A673 (cell line): ENCODE data around the gene LMTK2.

Experiments
- EZH2 ChIP-seq: fragments of 200-600 bp; sonication (generic); IDR thresholded peaks from 2 replicates; pipeline ENCODE4 v1.6.1; 2017; ENCODE audit warnings: borderline replicate concordance, low read depth, mild to moderate bottlenecking, mixed read lengths, antibody characterized with exemption, low read length; ENCODE audit not compliant: poor library complexity, severe bottlenecking
- TF ChIP-seq, protein P1 (sequence below): fragments of 300-800, 200-600 bp; sonication (generic); conservative IDR thresholded peaks from 2 replicates; pipeline ENCODE4 v1.5.1; 2017; ENCODE audit warnings: low read depth, mild to moderate bottlenecking, antibody characterized with exemption, low read length, moderate library complexity, mixed read lengths

DNA sequence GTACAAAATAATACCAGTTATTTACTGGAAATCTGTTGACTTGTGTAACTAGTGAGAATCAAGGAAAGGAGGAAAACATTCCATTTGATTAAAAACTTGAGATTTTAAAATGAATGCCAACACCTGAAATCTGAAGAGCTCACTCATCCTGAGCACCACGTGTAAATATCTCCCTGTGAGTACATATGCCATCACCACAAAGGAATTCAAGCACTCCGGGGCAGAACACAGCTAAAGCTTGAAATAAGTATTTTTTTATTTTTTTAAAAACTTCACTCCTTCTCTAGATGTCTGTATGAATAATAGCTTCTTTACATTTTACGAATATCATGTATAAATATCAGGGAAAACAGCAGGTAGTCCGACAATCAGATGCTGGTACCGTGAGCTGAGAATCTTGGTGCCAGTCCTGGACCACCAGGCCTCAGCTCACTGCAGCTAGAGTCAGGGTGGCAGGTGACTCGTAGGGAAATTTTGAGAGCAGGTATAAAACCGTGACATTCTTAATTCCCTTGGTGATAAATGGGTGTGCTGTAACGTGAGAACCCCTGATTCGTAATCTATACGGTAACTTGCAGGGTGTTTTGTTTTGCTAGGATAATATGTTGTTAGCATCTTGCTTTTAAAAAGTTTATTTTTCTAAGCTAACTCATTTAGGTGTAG is 12.7 kb downstream of the LMTK2 start:
- TF ChIP-seq, protein P1, sequence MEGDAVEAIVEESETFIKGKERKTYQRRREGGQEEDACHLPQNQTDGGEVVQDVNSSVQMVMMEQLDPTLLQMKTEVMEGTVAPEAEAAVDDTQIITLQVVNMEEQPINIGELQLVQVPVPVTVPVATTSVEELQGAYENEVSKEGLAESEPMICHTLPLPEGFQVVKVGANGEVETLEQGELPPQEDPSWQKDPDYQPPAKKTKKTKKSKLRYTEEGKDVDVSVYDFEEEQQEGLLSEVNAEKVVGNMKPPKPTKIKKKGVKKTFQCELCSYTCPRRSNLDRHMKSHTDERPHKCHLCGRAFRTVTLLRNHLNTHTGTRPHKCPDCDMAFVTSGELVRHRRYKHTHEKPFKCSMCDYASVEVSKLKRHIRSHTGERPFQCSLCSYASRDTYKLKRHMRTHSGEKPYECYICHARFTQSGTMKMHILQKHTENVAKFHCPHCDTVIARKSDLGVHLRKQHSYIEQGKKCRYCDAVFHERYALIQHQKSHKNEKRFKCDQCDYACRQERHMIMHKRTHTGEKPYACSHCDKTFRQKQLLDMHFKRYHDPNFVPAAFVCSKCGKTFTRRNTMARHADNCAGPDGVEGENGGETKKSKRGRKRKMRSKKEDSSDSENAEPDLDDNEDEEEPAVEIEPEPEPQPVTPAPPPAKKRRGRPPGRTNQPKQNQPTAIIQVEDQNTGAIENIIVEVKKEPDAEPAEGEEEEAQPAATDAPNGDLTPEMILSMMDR: no peak
- no peak for TF ChIP-seq EZH2
